Caco-2 (cell line): ENCODE data around the gene INSL6. TPM values are rescaled to one million over a fixed set of nuclear protein-coding genes. Genes with fewer than 3 reads are reported as not detected.

Source experiments
- Bru-seq: library from RNA; stranded (reverse); fragments of 400-500 nt; gene quantifications from one replicate; lab custom pipeline; 2021; lab: Mats Ljungman, UMichigan
- BruChase-seq, 2 experiments: library from RNA; stranded (reverse); fragments of 400-500 nt; gene quantifications; one replicate each; lab custom pipeline; 2021; lab: Mats Ljungman, UMichigan
- BruUV-seq: library from RNA; stranded (reverse); fragments of 400-500 nt; replicated peaks from 2 replicates; lab custom pipeline; 2021; lab: Mats Ljungman, UMichigan
- CTCF ChIA-PET: fragments of 300-600 bp; sonication (Branson Sonifier 250); formaldehyde crosslinking; loops from one replicate; lab custom pipeline; 2022; ENCODE audit warnings: antibody characterized with exemption; lab: Charles Lee
- POLR2A ChIA-PET: fragments of 300-600 bp; sonication (Branson Sonifier 250); formaldehyde crosslinking; loops from one replicate; lab custom pipeline; 2022; ENCODE audit warnings: antibody characterized with exemption; lab: Charles Lee
- DNase-seq, 2 experiments: peaks; one replicate each; pipeline versions ENCODE4 v3.0.0 to v3.0.0-alpha.2; 2020 to 2022
- H3K27me3 ChIP-seq: replicated peaks from 2 replicates; pipeline ENCODE4 v1.6.0; 2011; ENCODE audit warnings: low read length; ENCODE audit not compliant: control insufficient read depth, insufficient read depth
- H3K36me3 ChIP-seq: 2 replicates; pipeline ENCODE4 v1.5.1; 2011; ENCODE audit warnings: low read length; ENCODE audit not compliant: control insufficient read depth, insufficient read depth
- H3K4me1 ChIP-seq: fragments of 250-450 bp; sonication (Bioruptor Pico); 2 replicates; pipeline ENCODE4 v1.5.1; 2020; ENCODE audit warnings: mild to moderate bottlenecking
- H3K4me3 ChIP-seq: 2 replicates; pipeline ENCODE4 v1.5.1; 2011; ENCODE audit warnings: low read depth, mild to moderate bottlenecking, control low read depth, low read length
- H3K9me3 ChIP-seq: fragments of 250-450 bp; sonication (Bioruptor Pico); 2 replicates; pipeline ENCODE4 v1.5.1; 2020; ENCODE audit warnings: mild to moderate bottlenecking, moderate library complexity
- H3K27ac Mint-ChIP-seq: one replicate; pipeline ENCODE4 v1.8.0; 2022; ENCODE audit warnings: mixed read lengths; ENCODE audit not compliant: unreplicated experiment
- H3K27me3 Mint-ChIP-seq: one replicate; pipeline ENCODE4 v1.8.0; 2022; ENCODE audit warnings: mixed read lengths; ENCODE audit not compliant: insufficient read depth, unreplicated experiment
- H3K36me3 Mint-ChIP-seq: one replicate; pipeline ENCODE4 v1.8.0; 2022; ENCODE audit warnings: mild to moderate bottlenecking, mixed read lengths; ENCODE audit not compliant: insufficient read depth, unreplicated experiment
- H3K4me1 Mint-ChIP-seq: one replicate; pipeline ENCODE4 v1.8.0; 2022; ENCODE audit warnings: low read depth, mixed read lengths; ENCODE audit not compliant: unreplicated experiment
- H3K4me3 Mint-ChIP-seq: one replicate; pipeline ENCODE4 v1.8.0; 2022; ENCODE audit warnings: mild to moderate bottlenecking, moderate library complexity, mixed read lengths; ENCODE audit not compliant: unreplicated experiment
- H3K9me3 Mint-ChIP-seq: one replicate; pipeline ENCODE4 v1.8.0; 2022; ENCODE audit warnings: mixed read lengths; ENCODE audit not compliant: unreplicated experiment
- CTCF ChIP-seq, 2 experiments: fragments of 200-600 bp in 1 of 2; IDR thresholded peaks; 1 replicate in 1 of 2; 2 replicates in 1 of 2; pipeline versions ENCODE4 v1.5.1 to v1.8.0; 2011 to 2022; ENCODE audit warnings: antibody characterized with exemption in 1 of 2, control low read depth in 1 of 2, inconsistent platforms in 1 of 2, low read depth in 1 of 2, low read length in 1 of 2, mild to moderate bottlenecking in 1 of 2, moderate library complexity in 1 of 2; ENCODE audit not compliant: insufficient read depth in 1 of 2, severe bottlenecking in 1 of 2, unreplicated experiment in 1 of 2
- intact Hi-C: fragments of 100-400 bp; cut with micrococcal nuclease; formaldehyde crosslinking; loops from one replicate; pipeline ENCODE4 v1.10.0; 2022; ENCODE audit not compliant: unreplicated experiment
- long read RNA-seq: library from polyadenylated mRNA; stranded (forward); transcript quantifications from one replicate; pipeline ENCODE4 v2.0.0, GENCODE V29; 2022
- total RNA-seq: library from RNA; stranded (reverse); gene quantifications from 2 replicates; pipeline ENCODE4 v1.2.3, GENCODE V29; 2022

The INSL6 gene
- total RNA-seq, result not detected in 2 replicates
- not detected for Bru-seq, nascent RNA
- BruChase-seq, experiment 1, labeled RNA remaining after a 2-hour chase, result percentile 1 among the genes with signal in this experiment
- not detected for BruChase-seq, experiment 2, labeled RNA remaining after a 6-hour chase
- long read RNA-seq, result 0 reads

GRCh38 chr9:5185220-5185840, at the start of gene INSL6:
Gene INSL6 (minus strand): TSS chr9:5185639. CDS start chr9:5185602, 37 bp downstream.
- H3K9me3 Mint-ChIP-seq, result no peaks in the 10 kb centered on the region
- no peaks in the 10 kb centered on the region for H3K4me1 Mint-ChIP-seq
- Histone ChIP-seq H3K4me3 (no peak within 1 kb of the TSS), H3K36me3 (no peaks in the 10 kb centered on the region), H3K9me3 (no peaks in the 10 kb centered on the region), H3K4me1 (no peaks in the 10 kb centered on the region), H3K27me3 (no peaks in the 10 kb centered on the region)
- ChIA-PET CTCF (interaction anchor here (1.5 to 1.6 kb wide), 2 partner anchors 257 to 415 kb away, joined by 16 to 25 read pairs; no protein-coding TSS in a partner anchor), POLR2A (no interaction called here)
- no peak within 1 kb of the TSS for H3K4me3 Mint-ChIP-seq
- TF ChIP-seq CTCF (IDR thresholded peaks at IDR 0.05; ENCODE audit: insufficient read depth in 1 of 2, low read depth in 1 of 2, low read length in 1 of 2, severe bottlenecking in 1 of 2, unreplicated experiment in 1 of 2), result no peak
- intact Hi-C loops, result no loop called here
- H3K36me3 Mint-ChIP-seq, result no peaks in the 10 kb centered on the region
- H3K27ac Mint-ChIP-seq, result no peak within 1 kb of the TSS
- no TSS peak for BruUV-seq
- H3K27me3 Mint-ChIP-seq, result peaks cover 7% of the 10 kb centered on the region
- no peak for DNase-seq

GRCh38 chr9:5231212-5231611, 45.8 kb upstream of the INSL6 start, which contains the start of gene INSL4:
Gene INSL4 (plus strand): TSS chr9:5231419. CDS start chr9:5231524, 105 bp downstream.
- H3K27me3 Mint-ChIP-seq, result no peaks in the 10 kb centered on the region
- BruUV-seq, result no TSS peak
- Histone ChIP-seq H3K4me3 (no peak within 1 kb of the TSS), H3K4me1 (no peaks in the 10 kb centered on the region), H3K36me3 (no peaks in the 10 kb centered on the region), H3K9me3 (no peaks in the 10 kb centered on the region), H3K27me3 (no peaks in the 10 kb centered on the region)
- H3K9me3 Mint-ChIP-seq, result peaks cover 10% of the 10 kb centered on the region
- ChIA-PET CTCF (no interaction called here), POLR2A (no interaction called here)
- H3K27ac Mint-ChIP-seq, result no peak within 1 kb of the TSS
- H3K36me3 Mint-ChIP-seq, result no peaks in the 10 kb centered on the region
- DNase-seq, result no peak
- TF ChIP-seq CTCF (IDR thresholded peaks at IDR 0.05; ENCODE audit: insufficient read depth in 1 of 2, low read depth in 1 of 2, low read length in 1 of 2, severe bottlenecking in 1 of 2, unreplicated experiment in 1 of 2), result no peak
- no peak within 1 kb of the TSS for H3K4me3 Mint-ChIP-seq
- intact Hi-C loops, result no loop called here
- no peaks in the 10 kb centered on the region for H3K4me1 Mint-ChIP-seq

- no peak for TF ChIP-seq CTCF (IDR thresholded peaks at IDR 0.05; ENCODE audit: insufficient read depth in 1 of 2, low read depth in 1 of 2, low read length in 1 of 2, severe bottlenecking in 1 of 2, unreplicated experiment in 1 of 2)
- Mint-ChIP-seq H3K4me3 (no peak overlapping the region), H3K4me1 (no peaks in the 10 kb centered on the region), H3K36me3 (no peaks in the 10 kb centered on the region), H3K27me3 (no peaks in the 10 kb centered on the region), H3K9me3 (peaks cover 10% of the 10 kb centered on the region), H3K27ac (no peak overlapping the region)
- BruUV-seq, result no TSS peak
- H3K27me3 ChIP-seq, result no peaks in the 10 kb centered on the region
- H3K4me1 ChIP-seq, result no peaks in the 10 kb centered on the region
- intact Hi-C loops, result no loop called here
- no peaks in the 10 kb centered on the region for H3K36me3 ChIP-seq
- ChIA-PET POLR2A (no interaction called here), CTCF (no interaction called here)
- H3K9me3 ChIP-seq, result no peaks in the 10 kb centered on the region
- DNase-seq, result no peak
- no peak overlapping the region for H3K4me3 ChIP-seq
These were observed 45.1 kb upstream of the INSL6 start for GRCh38 chr9:5230554-5230953.
